Fibroblast of lung (primary cell): ENCODE data around the gene PSAT1. TPM values are rescaled to one million over a fixed set of nuclear protein-coding genes. Genes with fewer than 3 reads are reported as not detected.

Experiments used
- DNase-seq, 2 donors: peaks; one replicate each; pipeline versions ENCODE4 v3.0.0 to v3.0.0-alpha.2; 2010; ENCODE audit warnings: low read depth in 2 of 2
- H2AFZ ChIP-seq: 2 replicates; pipeline ENCODE4 v1.5.1; 2012; ENCODE audit warnings: low read length, control low read depth, inconsistent platforms
- H3K27ac ChIP-seq: 2 replicates; pipeline ENCODE4 v1.5.1; 2011; ENCODE audit warnings: low read length, control low read depth; ENCODE audit not compliant: insufficient read depth
- H3K27me3 ChIP-seq: 2 replicates; pipeline ENCODE4 v1.5.1; 2011; ENCODE audit warnings: mild to moderate bottlenecking, low read length; ENCODE audit not compliant: control insufficient read depth, insufficient read depth
- H3K36me3 ChIP-seq: 2 replicates; pipeline ENCODE4 v1.5.1; 2011; ENCODE audit warnings: low read length; ENCODE audit not compliant: control insufficient read depth, insufficient read depth
- H3K4me1 ChIP-seq: 2 replicates; pipeline ENCODE4 v1.5.1; 2011; ENCODE audit warnings: low read length; ENCODE audit not compliant: control insufficient read depth, insufficient read depth; ENCODE audit errors: extremely low read depth
- H3K4me2 ChIP-seq: 2 replicates; pipeline ENCODE4 v1.5.1; 2011; ENCODE audit warnings: low read length, control low read depth; ENCODE audit not compliant: insufficient read depth; ENCODE audit errors: extremely low read depth
- H3K4me3 ChIP-seq, 4 experiments: fragments of 200-600 bp in 1 of 4; sonication (generic) in 1 of 4; replicated peaks in 1 of 4; 2 replicates each; pipeline ENCODE4 v1.5.1; 2011 to 2016; ENCODE audit warnings: low read length in 4 of 4, low read depth in 3 of 4, mild to moderate bottlenecking in 3 of 4, control low read depth in 2 of 4, inconsistent platforms in 1 of 4, mixed read lengths in 1 of 4; ENCODE audit not compliant: insufficient read depth in 1 of 4; ENCODE audit errors: control extremely low read depth in 1 of 4
- H3K79me2 ChIP-seq: 2 replicates; pipeline ENCODE4 v1.5.1; 2012; ENCODE audit warnings: mild to moderate bottlenecking, low read length, inconsistent platforms; ENCODE audit not compliant: control insufficient read depth, insufficient read depth
- H3K9ac ChIP-seq: 2 replicates; pipeline ENCODE4 v1.5.1; 2011; ENCODE audit warnings: mild to moderate bottlenecking, low read length, control low read depth; ENCODE audit not compliant: insufficient read depth
- H3K9me3 ChIP-seq: 2 replicates; pipeline ENCODE4 v1.5.1; 2012; ENCODE audit warnings: low read depth, low read length; ENCODE audit not compliant: control insufficient read depth, insufficient read depth
- H4K20me1 ChIP-seq: 2 replicates; pipeline ENCODE4 v1.5.1; 2011; ENCODE audit warnings: low read length; ENCODE audit not compliant: control insufficient read depth, insufficient read depth; ENCODE audit errors: extremely low read depth
- EZH2 ChIP-seq: IDR thresholded peaks from 2 replicates; pipeline ENCODE4 v1.5.1; 2012; ENCODE audit warnings: low read length, control low read depth, mild to moderate bottlenecking; ENCODE audit errors: missing control alignments
- polyA plus RNA-seq, 2 donors: library from polyadenylated mRNA; depleted of rRNA in 1 of 2; stranded (reverse) in 1 of 2; unstranded in 1 of 2; fragments of >200 nt; gene quantifications; 2 replicates each; pipeline ENCODE4 v1.2.1, GENCODE V29; 2011 to 2012; ENCODE audit warnings: missing spikeins in 1 of 2
- total RNA-seq: library from RNA; depleted of rRNA; stranded (reverse); fragments of >200 nt; gene quantifications from 2 replicates; pipeline ENCODE4 v1.2.1, GENCODE V29; 2014
- TF ChIP-seq, protein P1 (sequence below), 2 donors: IDR thresholded peaks in 1 of 2; conservative IDR thresholded peaks in 1 of 2; 1 replicate in 1 of 2; 2 replicates in 1 of 2; pipeline ENCODE4 v1.5.1; 2011 to 2012; ENCODE audit warnings: low read length in 2 of 2, control low read depth in 1 of 2, inconsistent platforms in 1 of 2, low read depth in 1 of 2, mild to moderate bottlenecking in 1 of 2

PSAT1 gene
- total and polyA plus RNA-seq, 2 donors (not counting 1 experiment from before 2014, with no cell fraction given) = 74.6 to 115 TPM

DNA sequence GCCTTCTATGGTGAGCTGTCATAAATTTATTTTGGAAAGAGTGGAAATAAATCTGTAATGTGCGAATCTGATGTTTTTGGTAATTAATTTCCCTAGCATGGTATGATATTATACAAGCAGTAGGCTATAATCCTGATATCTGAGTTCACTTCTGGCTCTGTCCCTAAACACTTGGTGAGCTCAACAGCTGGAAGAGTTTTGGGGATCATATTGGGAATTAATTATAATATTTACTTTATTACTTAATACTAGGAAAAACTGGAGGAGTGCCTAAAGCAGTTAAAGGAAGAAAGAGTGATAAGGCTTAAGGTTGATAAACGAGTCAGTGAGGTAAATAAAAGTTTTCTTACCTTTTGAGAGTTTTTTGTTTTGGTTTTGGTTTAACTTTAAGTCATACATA is 34.3 kb upstream of the PSAT1 start:
- Histone ChIP-seq H3K36me3 (no peaks in the 10 kb centered on the region), H3K9ac (no peak overlapping the region), H3K4me3 (no peak overlapping the region), H3K27ac (no peak overlapping the region), H4K20me1 (no peaks in the 10 kb centered on the region), H3K4me1 (no peaks in the 10 kb centered on the region), H3K9me3 (no peaks in the 10 kb centered on the region), H3K27me3 (no peaks in the 10 kb centered on the region), H3K4me2 (no peak overlapping the region), H2AFZ (no peak overlapping the region), H3K79me2 (no peaks in the 10 kb centered on the region)
- no peak for DNase-seq
- TF ChIP-seq, protein P1, sequence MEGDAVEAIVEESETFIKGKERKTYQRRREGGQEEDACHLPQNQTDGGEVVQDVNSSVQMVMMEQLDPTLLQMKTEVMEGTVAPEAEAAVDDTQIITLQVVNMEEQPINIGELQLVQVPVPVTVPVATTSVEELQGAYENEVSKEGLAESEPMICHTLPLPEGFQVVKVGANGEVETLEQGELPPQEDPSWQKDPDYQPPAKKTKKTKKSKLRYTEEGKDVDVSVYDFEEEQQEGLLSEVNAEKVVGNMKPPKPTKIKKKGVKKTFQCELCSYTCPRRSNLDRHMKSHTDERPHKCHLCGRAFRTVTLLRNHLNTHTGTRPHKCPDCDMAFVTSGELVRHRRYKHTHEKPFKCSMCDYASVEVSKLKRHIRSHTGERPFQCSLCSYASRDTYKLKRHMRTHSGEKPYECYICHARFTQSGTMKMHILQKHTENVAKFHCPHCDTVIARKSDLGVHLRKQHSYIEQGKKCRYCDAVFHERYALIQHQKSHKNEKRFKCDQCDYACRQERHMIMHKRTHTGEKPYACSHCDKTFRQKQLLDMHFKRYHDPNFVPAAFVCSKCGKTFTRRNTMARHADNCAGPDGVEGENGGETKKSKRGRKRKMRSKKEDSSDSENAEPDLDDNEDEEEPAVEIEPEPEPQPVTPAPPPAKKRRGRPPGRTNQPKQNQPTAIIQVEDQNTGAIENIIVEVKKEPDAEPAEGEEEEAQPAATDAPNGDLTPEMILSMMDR (conservative IDR thresholded peaks at IDR 0.05 in 1 of 2, IDR thresholded peaks at IDR 0.05 in 1 of 2; ENCODE audit: low read depth in 1 of 2, low read length in 2 of 2) = no peak
- TF ChIP-seq EZH2 = no peak

- Histone ChIP-seq H3K27ac (no peak overlapping the region), H4K20me1 (no peaks in the 10 kb centered on the region), H2AFZ (no peak overlapping the region), H3K27me3 (no peaks in the 10 kb centered on the region), H3K4me3 (no peak overlapping the region), H3K4me1 (no peaks in the 10 kb centered on the region), H3K9me3 (no peaks in the 10 kb centered on the region), H3K36me3 (no peaks in the 10 kb centered on the region), H3K9ac (no peak overlapping the region), H3K79me2 (no peaks in the 10 kb centered on the region), H3K4me2 (no peak overlapping the region)
- no peak for DNase-seq
- TF ChIP-seq, protein P1 (conservative IDR thresholded peaks at IDR 0.05 in 1 of 2, IDR thresholded peaks at IDR 0.05 in 1 of 2; ENCODE audit: low read depth in 1 of 2, low read length in 2 of 2) = no peak
- no peak for TF ChIP-seq EZH2
Observed at GRCh38 chr9:78267889-78268288, 29.0 kb upstream of the PSAT1 start.

- no peaks in the 10 kb centered on the region for H3K79me2 ChIP-seq
- H3K4me3 ChIP-seq = no peak overlapping the region
- H3K9ac ChIP-seq = no peak overlapping the region
- no peaks in the 10 kb centered on the region for H3K36me3 ChIP-seq
- no peaks in the 10 kb centered on the region for H3K27me3 ChIP-seq
- no peak overlapping the region for H2AFZ ChIP-seq
- H3K27ac ChIP-seq = no peak overlapping the region
- H3K4me2 ChIP-seq = no peak overlapping the region
- H3K4me1 ChIP-seq = no peaks in the 10 kb centered on the region
- no peak for TF ChIP-seq EZH2
- TF ChIP-seq, protein P1 (conservative IDR thresholded peaks at IDR 0.05 in 1 of 2, IDR thresholded peaks at IDR 0.05 in 1 of 2; ENCODE audit: low read depth in 1 of 2, low read length in 2 of 2) = no peak
- no peaks in the 10 kb centered on the region for H3K9me3 ChIP-seq
- DNase-seq = no peak
- H4K20me1 ChIP-seq = no peaks in the 10 kb centered on the region
Observed at GRCh38 chr9:78269784-78270183, 27.1 kb upstream of the PSAT1 start.
